Panc1 (cell line): ENCODE data around the gene PDE4B.

Experiments used
- POLR2AphosphoS5 ChIP-seq: IDR thresholded peaks from 2 replicates; pipeline ENCODE4 v1.6.1; 2012; ENCODE audit warnings: mild to moderate bottlenecking, low read depth, low read length, moderate library complexity
- SIN3A ChIP-seq: IDR thresholded peaks from 2 replicates; pipeline ENCODE4 v1.6.1; 2012; ENCODE audit warnings: low read depth, mild to moderate bottlenecking, low read length, moderate library complexity, borderline replicate concordance; ENCODE audit not compliant: insufficient read depth
- TCF7L2 ChIP-seq: IDR thresholded peaks from 2 replicates; pipeline ENCODE4 v1.6.1; 2011; ENCODE audit warnings: mild to moderate bottlenecking, low read depth, low read length, inconsistent platforms
- TF ChIP-seq, protein P1 (sequence below): fragments of 450-650 bp; IDR thresholded peaks from 2 replicates; pipeline ENCODE4 v1.5.1; 2017; ENCODE audit warnings: mild to moderate bottlenecking

DNA sequence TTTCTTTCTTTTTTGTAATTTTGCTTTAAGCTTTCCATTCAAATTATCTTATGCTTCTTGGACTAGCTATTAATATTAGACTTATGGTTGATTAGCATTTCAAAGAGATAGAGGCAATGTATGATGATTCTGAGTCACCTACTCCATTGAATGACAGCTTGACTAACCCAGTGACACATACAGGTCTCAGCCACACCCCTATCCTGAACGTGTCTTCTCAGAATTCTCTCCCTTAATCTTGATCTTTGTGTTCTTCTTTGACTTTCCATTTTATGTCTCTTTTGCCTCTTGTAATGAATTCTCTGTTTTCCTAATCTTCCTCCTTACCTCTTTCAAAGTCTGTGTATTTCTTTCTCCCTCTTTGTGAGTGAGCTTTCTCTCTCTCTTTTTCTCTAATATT, 241.1 kb downstream of the PDE4B start:
- TF ChIP-seq, protein P1, sequence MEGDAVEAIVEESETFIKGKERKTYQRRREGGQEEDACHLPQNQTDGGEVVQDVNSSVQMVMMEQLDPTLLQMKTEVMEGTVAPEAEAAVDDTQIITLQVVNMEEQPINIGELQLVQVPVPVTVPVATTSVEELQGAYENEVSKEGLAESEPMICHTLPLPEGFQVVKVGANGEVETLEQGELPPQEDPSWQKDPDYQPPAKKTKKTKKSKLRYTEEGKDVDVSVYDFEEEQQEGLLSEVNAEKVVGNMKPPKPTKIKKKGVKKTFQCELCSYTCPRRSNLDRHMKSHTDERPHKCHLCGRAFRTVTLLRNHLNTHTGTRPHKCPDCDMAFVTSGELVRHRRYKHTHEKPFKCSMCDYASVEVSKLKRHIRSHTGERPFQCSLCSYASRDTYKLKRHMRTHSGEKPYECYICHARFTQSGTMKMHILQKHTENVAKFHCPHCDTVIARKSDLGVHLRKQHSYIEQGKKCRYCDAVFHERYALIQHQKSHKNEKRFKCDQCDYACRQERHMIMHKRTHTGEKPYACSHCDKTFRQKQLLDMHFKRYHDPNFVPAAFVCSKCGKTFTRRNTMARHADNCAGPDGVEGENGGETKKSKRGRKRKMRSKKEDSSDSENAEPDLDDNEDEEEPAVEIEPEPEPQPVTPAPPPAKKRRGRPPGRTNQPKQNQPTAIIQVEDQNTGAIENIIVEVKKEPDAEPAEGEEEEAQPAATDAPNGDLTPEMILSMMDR: no peak
- TF ChIP-seq SIN3A: no peak
- no peak for TF ChIP-seq POLR2AphosphoS5
- TF ChIP-seq TCF7L2: no peak
